ENCODE results near the gene HIVEP1. TPM values are rescaled to one million over a fixed set of nuclear protein-coding genes. Genes with fewer than 3 reads are reported as not detected.

HIVEP1 gene
- total RNA-seq, 1 donor from 2014 or later: 38.5 TPM

- no peak for DNase-seq (ENCODE audit: extremely low read depth, low read depth, low spot score)
Observed at GRCh38 chr6:11992086-11992485, 20.0 kb upstream of the HIVEP1 start.

GRCh38 chr6:11994875-11995461, 17.1 kb upstream of the HIVEP1 start:
- DNase-seq (ENCODE audit: extremely low read depth, low read depth, low spot score): no peak

- DNase-seq (ENCODE audit: extremely low read depth, low read depth, low spot score): no peak
Observed at GRCh38 chr6:11996751-11997150, 15.4 kb upstream of the HIVEP1 start.

- DNase-seq (ENCODE audit: extremely low read depth, low read depth, low spot score): no peak
Observed at GRCh38 chr6:11999246-11999645, 12.9 kb upstream of the HIVEP1 start.

- DNase-seq (ENCODE audit: extremely low read depth, low read depth, low spot score): no peak
Observed at GRCh38 chr6:12000174-12000573, 11.9 kb upstream of the HIVEP1 start.

GRCh38 chr6:12001004-12001705, 11.0 kb upstream of the HIVEP1 start:
- no peak for DNase-seq (ENCODE audit: extremely low read depth, low read depth, low spot score)

- DNase-seq (ENCODE audit: extremely low read depth, low read depth, low spot score): no peak
Observed at GRCh38 chr6:12001706-12002435, 10.2 kb upstream of the HIVEP1 start.

GRCh38 chr6:12007473-12007872, 4.6 kb upstream of the HIVEP1 start:
- no peak for DNase-seq (ENCODE audit: extremely low read depth, low read depth, low spot score)

GRCh38 chr6:12007887-12008286, 4.2 kb upstream of the HIVEP1 start:
- no peak for DNase-seq (ENCODE audit: extremely low read depth, low read depth, low spot score)

- no peak for DNase-seq (ENCODE audit: extremely low read depth, low read depth, low spot score)
Observed at GRCh38 chr6:12008366-12009179, 3.5 kb upstream of the HIVEP1 start.

GRCh38 chr6:12009180-12009685, 2.9 kb upstream of the HIVEP1 start:
- no peak for DNase-seq (ENCODE audit: extremely low read depth, low read depth, low spot score)

GRCh38 chr6:12009876-12010634, 2.1 kb upstream of the HIVEP1 start:
- no peak for DNase-seq (ENCODE audit: extremely low read depth, low read depth, low spot score)

- DNase-seq (ENCODE audit: extremely low read depth, low read depth, low spot score): no peak
Observed at GRCh38 chr6:12010635-12011275, 1.4 kb upstream of the HIVEP1 start.

- DNase-seq (ENCODE audit: extremely low read depth, low read depth, low spot score): no peak
Observed at GRCh38 chr6:12011276-12012037, 655 bp upstream of the HIVEP1 start.

- DNase-seq (ENCODE audit: extremely low read depth, low read depth, low spot score): no peak
Observed at GRCh38 chr6:12012558-12013306, 620 bp downstream of the HIVEP1 start.

GRCh38 chr6:12013307-12013719, 1.2 kb downstream of the HIVEP1 start:
- DNase-seq (ENCODE audit: extremely low read depth, low read depth, low spot score): no peak

- DNase-seq (ENCODE audit: extremely low read depth, low read depth, low spot score): no peak
Observed at GRCh38 chr6:12014027-12014872, 2.1 kb downstream of the HIVEP1 start.

- no peak for DNase-seq (ENCODE audit: extremely low read depth, low read depth, low spot score)
Observed at GRCh38 chr6:12014873-12015149, 2.7 kb downstream of the HIVEP1 start.

All from glomerular endothelial cell (primary cell).